ENCODE results near the gene SELPLG.
"Not testable (repeated sequence)": the region's sequence is repeated elsewhere in the genome, so short reads cannot be mapped to it uniquely, and the experiment has no call there.

Gene SELPLG

DNA sequence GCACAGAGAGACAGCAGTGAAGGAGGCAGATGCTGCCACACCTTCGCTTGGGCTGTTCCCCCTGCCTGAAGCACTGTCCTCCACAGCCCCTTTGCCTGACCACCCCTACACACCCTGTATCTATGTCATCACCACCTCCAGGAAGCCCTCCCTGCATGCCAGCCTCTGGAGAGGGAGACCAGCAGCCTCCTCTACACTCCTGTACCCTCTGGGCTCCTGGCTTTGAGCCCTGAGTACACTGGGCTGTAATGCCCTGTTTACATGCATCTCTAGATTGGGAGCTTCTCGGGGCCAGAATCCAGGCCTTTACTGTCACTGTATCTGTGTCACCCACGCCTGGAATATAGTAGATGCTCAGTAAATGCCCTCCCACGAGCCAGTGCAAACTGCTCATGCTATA, 30.0 kb downstream of the SELPLG start:
- no peak for DNase-seq

- no peak for DNase-seq
Measured at GRCh38 chr12:108602976-108603704, 30.6 kb downstream of the SELPLG start.

DNA sequence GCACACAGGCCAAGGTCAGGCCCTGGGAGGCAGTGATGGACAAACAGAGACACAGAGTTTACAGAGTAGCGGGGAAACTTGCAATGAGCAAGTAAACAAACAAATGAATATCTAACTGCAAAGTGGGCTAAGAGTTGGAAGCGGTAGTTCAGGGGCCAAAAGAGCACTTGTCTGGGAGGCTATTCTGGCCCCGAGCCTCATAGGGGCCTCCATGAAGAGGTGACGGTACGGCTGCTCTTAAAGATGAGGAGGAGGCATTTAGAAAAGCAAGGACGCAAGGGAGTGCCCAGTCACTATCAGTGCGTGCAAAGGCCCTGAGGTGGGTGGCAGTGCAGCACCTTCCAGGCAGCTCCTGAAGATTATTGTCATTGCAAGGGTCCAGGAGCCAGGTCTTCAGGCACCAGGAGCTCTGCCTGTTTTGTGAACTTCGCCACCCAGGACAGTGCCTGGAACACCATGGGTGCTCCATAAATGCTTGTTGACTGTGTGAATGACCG, 31.4 kb downstream of the SELPLG start:
- DNase-seq, result no peak

- DNase-seq, result no peak
Measured at GRCh38 chr12:108600702-108601007, 33.0 kb downstream of the SELPLG start.

DNA sequence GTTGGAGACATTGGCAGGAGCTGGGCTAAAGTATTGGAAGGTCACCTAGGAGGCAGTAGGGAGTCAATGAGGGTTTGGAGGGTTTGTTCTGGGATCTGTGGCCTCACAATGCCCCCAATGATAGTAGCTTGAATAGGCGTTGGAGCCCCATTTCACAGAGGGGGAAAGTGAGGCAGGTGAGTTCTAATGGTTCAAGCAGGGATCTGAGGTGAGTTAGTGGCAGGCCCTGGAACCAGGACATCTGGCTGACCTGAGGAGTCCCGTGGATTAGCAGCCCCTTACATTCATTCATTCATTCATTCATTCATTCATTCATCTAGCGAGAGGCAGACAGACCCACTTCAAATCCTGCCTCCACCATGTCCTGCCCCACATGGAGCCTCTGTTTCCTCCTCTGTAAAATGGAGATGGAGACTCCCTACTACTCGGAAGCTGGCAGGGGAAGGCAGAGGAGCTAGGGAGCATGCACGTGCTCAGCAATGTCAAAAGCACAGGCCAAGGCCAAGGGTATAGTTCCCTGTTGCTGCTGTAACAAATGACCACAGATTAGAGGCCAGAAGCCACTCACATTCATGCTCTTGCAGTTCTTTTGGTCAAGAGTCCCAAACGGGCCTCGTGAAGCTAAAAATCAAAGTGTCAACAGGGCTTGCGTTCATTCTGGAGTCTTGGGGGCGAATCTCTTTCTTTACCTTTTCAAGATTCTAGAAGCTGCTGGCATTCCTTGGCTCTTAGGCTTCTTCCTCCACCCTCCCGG, 33.6 kb downstream of the SELPLG start:
- DNase-seq, result no peak

- no peak for DNase-seq
Measured at GRCh38 chr12:108599541-108599940, 34.2 kb downstream of the SELPLG start.

DNA sequence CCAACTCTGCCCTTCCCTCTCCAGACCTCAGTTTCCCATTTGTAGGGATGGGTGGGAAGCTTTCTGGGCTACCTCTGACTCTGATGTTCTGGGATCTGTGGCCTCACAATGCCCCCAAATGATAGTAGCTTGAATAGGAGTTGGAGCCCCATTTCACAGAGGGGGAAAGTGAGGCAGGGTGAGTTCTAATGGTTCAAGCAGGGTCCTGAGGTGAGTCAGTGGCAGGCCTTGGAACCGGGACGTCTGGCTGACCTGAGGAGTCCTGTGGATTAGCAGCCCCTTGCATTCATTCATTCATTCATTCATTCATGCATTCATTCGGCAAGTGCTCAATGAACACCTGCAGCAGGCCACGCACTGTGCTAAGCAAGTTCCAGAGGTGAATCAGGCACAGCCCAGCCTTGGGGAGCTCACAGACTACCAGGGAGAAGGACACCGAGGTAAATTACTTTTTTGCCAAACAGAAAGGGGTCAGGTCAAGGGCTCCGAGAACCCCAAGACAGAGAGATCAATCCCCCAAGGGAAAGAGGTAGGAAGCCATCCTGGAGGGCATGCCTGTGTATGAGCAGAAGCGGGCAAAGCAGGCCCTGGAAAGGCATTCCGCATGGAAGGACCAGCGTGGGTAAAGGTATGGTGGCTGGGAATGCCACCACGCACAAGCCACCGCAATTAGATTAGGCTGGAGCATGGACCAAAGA, 35.0 kb downstream of the SELPLG start:
- DNase-seq, result no peak

DNA sequence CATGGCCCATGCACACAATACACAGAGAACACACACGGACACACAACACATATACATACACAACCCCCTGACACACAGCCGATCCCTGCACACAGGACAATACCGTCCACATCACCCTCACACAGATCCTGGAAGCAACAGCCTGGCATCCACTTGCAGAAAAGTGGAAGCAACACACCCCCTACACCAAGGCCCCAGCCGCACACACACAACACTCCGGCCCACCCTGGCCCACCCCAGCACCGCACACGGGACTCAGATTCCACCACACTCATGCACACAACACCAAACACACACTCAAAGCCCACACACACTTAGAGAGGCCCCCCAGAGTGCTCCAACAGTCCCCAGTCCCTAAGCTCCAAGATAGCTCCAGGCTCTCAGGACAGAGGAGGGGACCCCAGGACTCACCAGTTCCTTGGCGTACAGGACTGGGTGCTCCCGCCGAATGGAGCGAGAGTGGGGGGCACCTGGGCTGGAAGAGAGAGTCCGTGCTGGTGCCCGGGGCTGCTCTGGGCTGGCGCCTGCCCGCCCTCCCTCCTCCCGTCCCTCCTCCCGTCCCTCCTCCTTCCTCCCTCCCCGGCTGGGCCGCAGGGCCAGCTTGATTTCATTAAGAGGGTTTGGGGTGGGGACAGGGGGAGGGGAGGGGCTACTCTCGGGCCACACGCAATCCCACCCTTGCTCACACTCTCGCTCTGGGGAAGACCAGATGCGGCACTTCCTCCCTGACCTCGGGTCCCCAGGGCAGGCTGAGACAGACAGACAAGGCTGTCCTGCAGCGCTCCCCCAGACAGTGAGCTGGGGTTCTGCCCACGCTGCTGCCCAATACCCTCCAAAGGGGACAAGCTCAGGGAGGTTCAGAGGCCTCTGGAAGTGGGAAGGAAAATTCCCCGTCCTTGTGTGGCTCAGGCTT, 35.9 kb downstream of the SELPLG start, which contains the start of gene TMEM119:
Gene TMEM119, minus strand, starts transcription at position 526 of the 913 bp plus-strand sequence. CDS start 5,701 bp downstream, outside the sequence.
- DNase-seq, result no peak

GRCh38 chr12:108596854-108597558, 36.7 kb downstream of the SELPLG start:
- DNase-seq, result no peak

- no peak for DNase-seq
Measured at GRCh38 chr12:108595711-108596647, 37.7 kb downstream of the SELPLG start.

GRCh38 chr12:108594960-108595710, 38.6 kb downstream of the SELPLG start:
- DNase-seq, result no peak

DNA sequence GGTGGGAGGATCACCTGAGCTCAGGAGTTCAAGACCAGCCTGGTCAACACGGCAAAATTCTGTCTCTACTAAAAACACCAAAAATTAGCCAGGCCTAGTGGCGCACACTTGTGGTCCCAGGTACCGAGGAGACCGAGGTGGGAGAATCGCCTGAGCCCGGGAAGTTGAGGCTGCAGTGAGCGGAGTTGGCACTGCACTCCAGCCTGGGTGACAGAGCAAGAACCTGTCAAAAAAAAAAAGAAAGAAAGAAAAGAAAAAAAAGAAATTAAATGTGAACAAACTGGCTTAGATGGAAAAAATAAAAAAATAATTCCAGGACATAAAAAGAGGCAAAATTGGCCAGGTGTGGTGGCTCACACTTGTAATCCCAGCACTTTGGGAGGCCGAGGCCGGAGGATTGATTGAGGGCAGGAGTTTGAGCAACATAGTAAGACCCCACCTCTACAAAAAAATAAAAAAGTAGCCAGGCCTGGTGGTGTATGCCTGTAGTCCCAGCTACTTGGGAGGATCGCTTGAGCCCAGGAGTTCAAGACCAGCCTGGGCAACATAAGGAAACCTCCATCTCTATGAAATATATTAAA, 39.3 kb downstream of the SELPLG start:
- DNase-seq, result no peak

DNA sequence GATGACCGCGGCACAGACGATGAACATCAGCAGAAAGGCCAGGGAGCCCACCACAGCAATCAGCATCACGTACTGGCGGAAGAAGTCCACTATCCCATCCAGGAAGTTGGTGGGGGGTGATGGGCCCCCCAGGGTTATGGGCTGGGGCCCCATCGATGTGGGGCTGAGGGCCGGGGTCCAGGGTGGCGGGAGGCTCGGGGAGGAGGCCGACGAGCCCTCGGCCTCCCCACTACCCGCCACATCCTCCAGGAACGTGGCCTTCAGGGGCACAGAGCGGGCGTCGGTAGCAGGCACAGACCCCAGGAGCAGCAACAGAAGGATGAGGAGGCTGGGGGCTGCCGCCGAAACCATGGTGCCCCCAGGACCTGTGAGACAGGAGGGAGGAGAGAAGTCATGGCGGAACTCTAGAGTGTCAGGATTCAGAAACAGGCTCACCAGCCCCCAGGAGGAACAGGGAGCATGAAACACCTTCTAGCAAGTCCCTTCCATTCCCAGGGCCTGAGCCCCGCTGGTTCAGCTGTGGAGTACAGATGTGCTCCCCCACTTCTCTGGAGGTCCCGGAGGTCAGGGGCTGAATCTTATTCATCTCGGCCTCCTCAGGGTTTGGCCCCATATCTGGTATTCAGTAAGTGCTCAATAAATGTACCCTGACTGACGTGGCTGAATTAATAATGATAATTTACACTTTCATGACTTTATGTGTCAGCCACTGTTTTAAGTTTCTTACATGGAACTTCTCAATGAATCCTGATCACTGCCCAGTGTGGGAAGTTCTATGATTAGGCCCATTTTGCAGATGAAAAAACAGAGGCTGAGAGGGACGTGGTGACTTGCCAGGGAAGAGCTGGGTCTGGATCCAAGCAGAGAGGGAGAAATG, 41.4 kb downstream of the SELPLG start:
- no peak for DNase-seq

DNA sequence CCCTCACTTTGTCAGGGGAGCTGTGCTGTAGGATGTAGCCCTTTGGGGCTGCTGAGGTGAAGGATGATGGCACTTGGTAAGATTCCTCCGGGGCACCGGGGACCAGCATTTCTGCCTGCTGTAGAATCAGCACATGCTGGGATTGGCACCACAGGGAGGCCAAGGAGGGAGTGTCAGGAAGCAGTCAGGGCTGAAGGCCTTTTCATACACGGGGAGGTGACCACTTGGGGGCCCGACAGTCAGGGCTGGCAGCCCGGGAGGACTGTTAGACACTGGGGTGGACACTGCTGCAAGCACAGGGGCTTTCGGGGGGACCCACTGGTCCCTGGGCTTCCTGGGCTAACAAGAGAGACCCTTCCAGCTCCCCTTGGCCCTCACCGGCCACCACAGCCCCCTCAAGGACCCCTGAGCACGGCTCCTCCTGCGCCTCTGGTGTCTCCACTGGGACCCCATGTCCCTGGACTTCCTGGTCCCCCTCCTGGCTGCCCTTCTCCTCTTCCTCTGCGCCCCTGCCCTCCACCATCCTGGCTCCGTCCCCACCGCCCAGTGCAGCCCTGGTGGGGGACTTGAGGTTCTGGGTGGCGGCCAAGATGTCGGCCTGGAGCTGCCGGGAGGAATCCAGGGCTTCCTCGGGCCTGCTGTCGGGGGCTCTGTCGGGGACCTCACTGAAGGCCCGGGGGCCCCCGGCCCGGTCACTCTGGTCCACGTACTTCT, 42.3 kb downstream of the SELPLG start:
- no peak for DNase-seq

DNA sequence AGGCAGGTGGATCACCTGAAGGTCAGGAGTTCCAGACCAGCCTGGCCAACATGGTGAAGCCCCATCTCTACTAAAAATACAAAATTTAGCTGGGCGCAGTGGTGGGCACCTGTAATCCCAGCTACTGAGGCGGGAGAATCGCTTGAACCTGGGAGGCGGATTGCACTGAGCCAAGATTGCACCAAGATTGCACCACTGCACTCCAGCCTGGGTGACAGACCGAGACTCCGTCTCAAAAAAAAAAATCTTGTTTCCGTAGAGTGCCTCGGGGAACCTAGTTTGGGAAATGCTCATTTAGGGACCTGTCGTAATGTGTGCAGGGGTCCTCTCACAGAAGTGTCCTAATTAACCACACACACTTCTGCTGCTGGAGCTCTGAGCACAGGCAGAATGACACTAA, 43.2 kb downstream of the SELPLG start:
- DNase-seq, result not testable (repeated sequence)

DNA sequence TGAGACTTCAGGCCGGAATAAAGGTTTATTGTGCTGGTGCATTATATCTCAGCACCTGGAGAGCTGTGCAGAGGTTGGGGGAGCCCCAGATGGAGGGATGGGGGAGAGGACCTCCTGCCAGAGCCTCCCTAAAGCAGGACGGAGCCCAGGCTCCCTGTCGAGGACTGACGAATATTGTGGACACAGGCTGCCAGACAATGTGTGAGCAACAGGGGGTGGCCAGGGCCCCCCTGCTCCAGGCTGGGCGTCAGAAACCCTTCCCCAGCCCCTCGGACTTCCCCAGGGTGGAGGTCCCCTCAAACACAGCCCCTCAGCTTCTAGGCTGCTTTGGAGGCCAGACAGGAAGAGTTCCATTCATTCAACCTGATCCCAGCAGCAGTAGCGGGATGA, 43.9 kb downstream of the SELPLG start:
- DNase-seq, result no peak

DNA sequence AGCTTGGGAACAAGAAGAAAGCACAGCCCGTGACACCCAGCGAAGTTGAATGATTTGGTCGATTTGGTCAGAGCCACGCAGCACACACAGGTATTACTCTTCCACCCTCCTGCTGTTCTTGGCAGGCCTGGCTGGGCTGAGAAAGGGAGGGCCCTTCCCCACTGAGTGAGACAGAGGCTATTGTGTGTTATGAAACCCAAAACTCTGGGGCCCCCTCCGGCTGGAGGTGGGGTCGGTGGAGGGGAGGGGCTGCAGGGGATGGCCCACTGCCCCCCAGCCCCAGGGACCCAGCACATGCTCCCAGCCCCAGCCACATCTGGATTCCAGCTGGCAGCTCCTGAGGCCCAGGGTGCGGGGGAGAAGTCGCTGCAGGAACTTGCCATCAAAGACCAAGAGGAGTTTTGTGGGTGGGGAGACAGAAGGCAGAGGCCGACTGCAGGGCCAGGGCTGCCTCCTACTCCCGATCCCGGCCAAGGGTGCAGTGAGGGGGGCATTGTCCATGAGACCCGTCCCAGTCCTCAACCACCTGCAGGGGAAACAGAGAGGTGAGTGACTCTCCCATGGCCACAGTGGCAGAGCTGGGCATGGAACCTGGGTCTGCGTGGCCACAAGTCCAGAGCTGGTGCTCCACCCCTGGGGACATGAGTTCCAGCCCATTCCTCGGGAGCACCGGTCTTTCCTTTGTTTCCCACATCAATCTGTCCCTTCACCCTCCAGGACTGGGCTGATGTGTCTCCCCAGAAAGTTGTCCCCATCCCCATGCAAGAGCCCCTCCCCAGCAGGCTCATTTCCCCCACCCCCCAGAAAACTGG, 44.5 kb downstream of the SELPLG start:
- no peak for DNase-seq

Data from T-helper 1 cell (primary cell).